AG10803 (cell line): Measurements from ENCODE around the gene FOXJ2.

ENCODE experiments used
- DNase-seq: peaks from one replicate; pipeline ENCODE4 v3.0.0; 2010; ENCODE audit warnings: low read depth
- H3K4me3 ChIP-seq: 2 replicates; pipeline ENCODE4 v1.5.1; 2011; ENCODE audit warnings: mild to moderate bottlenecking, low read length, control low read depth
- TF ChIP-seq, protein P1 (sequence below): conservative IDR thresholded peaks from 2 replicates; pipeline ENCODE4 v1.5.1; 2011; ENCODE audit warnings: mild to moderate bottlenecking, low read length, control low read depth, inconsistent platforms

The FOXJ2 gene

DNA sequence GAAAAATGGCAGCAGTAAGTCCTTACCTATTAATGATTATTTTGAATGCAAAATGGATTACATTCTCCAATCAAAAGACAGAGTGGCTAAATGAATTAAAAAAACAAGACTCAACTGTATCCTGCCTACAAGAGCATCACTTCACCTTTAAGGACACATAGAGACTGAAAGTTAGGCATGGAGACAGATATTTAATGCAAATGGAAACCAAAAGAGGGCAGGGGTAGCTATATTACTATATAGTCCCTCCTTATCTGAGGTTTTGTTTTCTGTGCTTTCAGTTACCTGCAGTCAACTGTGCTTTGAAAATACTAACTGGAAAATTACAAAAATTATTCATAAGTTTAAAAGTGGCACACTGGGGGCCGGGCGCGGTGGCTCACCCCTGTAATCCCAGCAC is 66.7 kb downstream of the FOXJ2 start:
- H3K4me3 ChIP-seq, result no peak overlapping the region
- no peak for DNase-seq
- TF ChIP-seq, protein P1, sequence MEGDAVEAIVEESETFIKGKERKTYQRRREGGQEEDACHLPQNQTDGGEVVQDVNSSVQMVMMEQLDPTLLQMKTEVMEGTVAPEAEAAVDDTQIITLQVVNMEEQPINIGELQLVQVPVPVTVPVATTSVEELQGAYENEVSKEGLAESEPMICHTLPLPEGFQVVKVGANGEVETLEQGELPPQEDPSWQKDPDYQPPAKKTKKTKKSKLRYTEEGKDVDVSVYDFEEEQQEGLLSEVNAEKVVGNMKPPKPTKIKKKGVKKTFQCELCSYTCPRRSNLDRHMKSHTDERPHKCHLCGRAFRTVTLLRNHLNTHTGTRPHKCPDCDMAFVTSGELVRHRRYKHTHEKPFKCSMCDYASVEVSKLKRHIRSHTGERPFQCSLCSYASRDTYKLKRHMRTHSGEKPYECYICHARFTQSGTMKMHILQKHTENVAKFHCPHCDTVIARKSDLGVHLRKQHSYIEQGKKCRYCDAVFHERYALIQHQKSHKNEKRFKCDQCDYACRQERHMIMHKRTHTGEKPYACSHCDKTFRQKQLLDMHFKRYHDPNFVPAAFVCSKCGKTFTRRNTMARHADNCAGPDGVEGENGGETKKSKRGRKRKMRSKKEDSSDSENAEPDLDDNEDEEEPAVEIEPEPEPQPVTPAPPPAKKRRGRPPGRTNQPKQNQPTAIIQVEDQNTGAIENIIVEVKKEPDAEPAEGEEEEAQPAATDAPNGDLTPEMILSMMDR, result no peak
